SU-DHL-6 (cell line): ENCODE measurements around the gene ACTL8.

Source experiments
- H2AFZ ChIP-seq: fragments of 200-600 bp; sonication (generic); 2 replicates; pipeline ENCODE4 v1.6.1; 2014; ENCODE audit warnings: low read depth, mild to moderate bottlenecking, moderate library complexity, mixed read lengths, antibody characterized with exemption, low read length; ENCODE audit not compliant: severe bottlenecking
- H3F3A ChIP-seq: fragments of 200-600 bp; shearing (Covaris generic); 2 replicates; pipeline ENCODE4 v1.6.0; 2016; ENCODE audit warnings: antibody characterized with exemption, mild to moderate bottlenecking; ENCODE audit not compliant: insufficient read depth
- H3K27ac ChIP-seq: fragments of 200-600 bp; sonication (generic); 2 replicates; pipeline ENCODE4 v1.5.1; 2016; ENCODE audit warnings: low read depth, mild to moderate bottlenecking, low read length, moderate library complexity, mixed read lengths
- H3K27me3 ChIP-seq: fragments of 200-600 bp; sonication (generic), shearing (Covaris generic); 2 replicates; pipeline ENCODE4 v1.6.0; 2014; ENCODE audit warnings: mild to moderate bottlenecking, low read length
- H3K36me3 ChIP-seq: fragments of 200-600 bp; sonication (generic); 2 replicates; pipeline ENCODE4 v1.6.1; 2014; ENCODE audit warnings: mild to moderate bottlenecking, low read length, mixed read lengths
- H3K4me2 ChIP-seq: fragments of 300-600, 200-600 bp; shearing (Covaris generic), sonication (generic); 2 replicates; pipeline ENCODE4 v1.6.0; 2014; ENCODE audit warnings: low read length, low read depth, mild to moderate bottlenecking; ENCODE audit not compliant: poor library complexity, severe bottlenecking
- H3K4me3 ChIP-seq: fragments of 200-600 bp; sonication (generic); 2 replicates; pipeline ENCODE4 v1.5.1; 2014; ENCODE audit warnings: antibody characterized with exemption, low read length, mild to moderate bottlenecking, mixed read lengths; ENCODE audit not compliant: insufficient read depth, poor library complexity, severe bottlenecking
- H3K79me2 ChIP-seq: fragments of 200-600 bp; sonication (generic); 2 replicates; pipeline ENCODE4 v1.6.1; 2014; ENCODE audit warnings: mild to moderate bottlenecking, low read length, moderate library complexity; ENCODE audit not compliant: insufficient read depth
- H3K9ac ChIP-seq: fragments of 200-600 bp; sonication (generic); 2 replicates; pipeline ENCODE4 v1.7.0; 2014; ENCODE audit warnings: mild to moderate bottlenecking, low read length
- H3K9me2 ChIP-seq: fragments of 200-600 bp; sonication (generic); replicated peaks from 2 replicates; pipeline ENCODE4 v1.6.1; 2014; ENCODE audit warnings: low read length; ENCODE audit not compliant: insufficient read depth
- H3K9me3 ChIP-seq: fragments of 200-600 bp; sonication (generic); 2 replicates; pipeline ENCODE4 v1.6.1; 2014; ENCODE audit warnings: low read length, mixed read lengths; ENCODE audit not compliant: insufficient read depth
- H4K20me1 ChIP-seq: fragments of 200-600 bp; sonication (generic); 2 replicates; pipeline ENCODE4 v1.6.1; 2014; ENCODE audit warnings: low read depth, mild to moderate bottlenecking, antibody characterized with exemption, low read length, moderate library complexity, mixed read lengths
- CTCF ChIP-seq: fragments of 200-600 bp; sonication (generic); IDR thresholded peaks from one replicate; pipeline ENCODE4 v1.5.1; 2017; ENCODE audit warnings: antibody characterized with exemption, mild to moderate bottlenecking, low read length, moderate library complexity; ENCODE audit not compliant: insufficient read depth, poor library complexity, severe bottlenecking
- EZH2phosphoT487 ChIP-seq: fragments of 200-600 bp; sonication (generic), shearing (Covaris generic); conservative IDR thresholded peaks from 2 replicates; pipeline ENCODE4 v1.6.1; 2018; ENCODE audit warnings: mild to moderate bottlenecking, antibody characterized with exemption, low read length, moderate library complexity, mixed read lengths

ACTL8 gene

GRCh38 chr1:17820198-17820597, 65.1 kb downstream of the ACTL8 start:
- TF ChIP-seq CTCF (no peak), EZH2phosphoT487 (no peak)
- Histone ChIP-seq H4K20me1 (no peaks in the 10 kb centered on the region), H3K9ac (no peak overlapping the region), H3F3A (no peaks in the 10 kb centered on the region), H3K36me3 (no peaks in the 10 kb centered on the region), H3K27me3 (no peaks in the 10 kb centered on the region), H3K4me3 (no peak overlapping the region), H3K9me2 (no peaks in the 10 kb centered on the region), H2AFZ (no peak overlapping the region), H3K27ac (no peak overlapping the region), H3K9me3 (no peaks in the 10 kb centered on the region), H3K4me2 (no peak overlapping the region), H3K79me2 (no peaks in the 10 kb centered on the region)

- no peak overlapping the region for H3K27ac ChIP-seq
- H3F3A ChIP-seq, result no peaks in the 10 kb centered on the region
- H3K36me3 ChIP-seq, result no peaks in the 10 kb centered on the region
- no peaks in the 10 kb centered on the region for H3K9me3 ChIP-seq
- no peaks in the 10 kb centered on the region for H4K20me1 ChIP-seq
- TF ChIP-seq EZH2phosphoT487 (no peak), CTCF (no peak)
- no peak overlapping the region for H3K9ac ChIP-seq
- H3K79me2 ChIP-seq, result no peaks in the 10 kb centered on the region
- H3K27me3 ChIP-seq, result no peaks in the 10 kb centered on the region
- no peak overlapping the region for H2AFZ ChIP-seq
- no peak overlapping the region for H3K4me3 ChIP-seq
- H3K9me2 ChIP-seq, result no peaks in the 10 kb centered on the region
- no peak overlapping the region for H3K4me2 ChIP-seq
Observed at GRCh38 chr1:17822741-17823426, 67.8 kb downstream of the ACTL8 start.

- TF ChIP-seq EZH2phosphoT487 (no peak), CTCF (no peak)
- Histone ChIP-seq H3K9me2 (no peaks in the 10 kb centered on the region), H4K20me1 (no peaks in the 10 kb centered on the region), H3K4me2 (no peak overlapping the region), H3K9me3 (no peaks in the 10 kb centered on the region), H3K27me3 (no peaks in the 10 kb centered on the region), H3K36me3 (no peaks in the 10 kb centered on the region), H3K79me2 (no peaks in the 10 kb centered on the region), H3K4me3 (no peak overlapping the region), H3K9ac (no peak overlapping the region), H3F3A (no peaks in the 10 kb centered on the region), H2AFZ (no peak overlapping the region), H3K27ac (no peak overlapping the region)
Observed at GRCh38 chr1:17825273-17826164, 70.4 kb downstream of the ACTL8 start.
